ENCODE measurements around the gene GUCY2C.
A peak's percentile ranks its signal among the peaks of the same experiment; 100 is the strongest.

The GUCY2C gene

GRCh38 chr12:14710632-14711320, 14.4 kb upstream of the GUCY2C start:
- Histone ChIP-seq H3K27ac (ENCODE audit: low read depth, low read length) (no peak overlapping the region), H3K4me1 (ENCODE audit: control insufficient read depth, low read length) (peaks cover 12% of the 10 kb centered on the region)

GRCh38 chr12:14701809-14702568, 5.6 kb upstream of the GUCY2C start:
- Histone ChIP-seq H3F3A (ENCODE audit: control insufficient read depth, insufficient read depth) (no peaks in the 10 kb centered on the region), H3K36me3 (ENCODE audit: control insufficient read depth, low read length) (no peaks in the 10 kb centered on the region), H3K4me3 (ENCODE audit: low read length) (no peak overlapping the region), H3K4me1 (ENCODE audit: control insufficient read depth, low read length) (no peaks in the 10 kb centered on the region), H3K27ac (ENCODE audit: low read depth, low read length) (no peak overlapping the region), H3K9me3 (ENCODE audit: control insufficient read depth, insufficient read depth, low read length) (no peaks in the 10 kb centered on the region), H3K4me2 (ENCODE audit: low read length) (no peak overlapping the region), H4K20me1 (ENCODE audit: control insufficient read depth, insufficient read depth, low read depth, low read length) (no peaks in the 10 kb centered on the region), H3K79me2 (ENCODE audit: control insufficient read depth, low read length) (no peaks in the 10 kb centered on the region), H3K27me3 (ENCODE audit: control insufficient read depth, low read length) (no peaks in the 10 kb centered on the region), H3K9me2 (replicated peaks; ENCODE audit: control insufficient read depth, low read length) (no peaks in the 10 kb centered on the region)
- no peak for TF ChIP-seq EZH2phosphoT487 (IDR thresholded peaks at IDR 0.05; ENCODE audit: borderline replicate concordance, low read length)
- no peak for TF ChIP-seq CTCF (IDR thresholded peaks at IDR 0.05; ENCODE audit: low read depth, low read length, poor library complexity, severe bottlenecking)

More at GRCh38 chr12:14710632-14711320, 14.4 kb upstream of the GUCY2C start:
- Histone ChIP-seq H3K9me2 (replicated peaks; ENCODE audit: control insufficient read depth, low read length) (no peaks in the 10 kb centered on the region), H3K4me2 (ENCODE audit: low read length) (peak overlapping the region; percentile 24), H3K79me2 (ENCODE audit: control insufficient read depth, low read length) (no peaks in the 10 kb centered on the region), H3K9me3 (ENCODE audit: control insufficient read depth, insufficient read depth, low read length) (no peaks in the 10 kb centered on the region), H3K27me3 (ENCODE audit: control insufficient read depth, low read length) (no peaks in the 10 kb centered on the region), H3K4me3 (ENCODE audit: low read length) (no peak overlapping the region), H4K20me1 (ENCODE audit: control insufficient read depth, insufficient read depth, low read depth, low read length) (no peaks in the 10 kb centered on the region), H3K36me3 (ENCODE audit: control insufficient read depth, low read length) (no peaks in the 10 kb centered on the region), H3F3A (ENCODE audit: control insufficient read depth, insufficient read depth) (no peaks in the 10 kb centered on the region)
- TF ChIP-seq EZH2phosphoT487 (IDR thresholded peaks at IDR 0.05; ENCODE audit: borderline replicate concordance, low read length) (no peak), CTCF (IDR thresholded peaks at IDR 0.05; ENCODE audit: low read depth, low read length, poor library complexity, severe bottlenecking) (no peak)

GRCh38 chr12:14700935-14701334, 4.5 kb upstream of the GUCY2C start:
- Histone ChIP-seq H3K79me2 (ENCODE audit: control insufficient read depth, low read length) (no peaks in the 10 kb centered on the region), H3K36me3 (ENCODE audit: control insufficient read depth, low read length) (no peaks in the 10 kb centered on the region), H3K4me1 (ENCODE audit: control insufficient read depth, low read length) (no peaks in the 10 kb centered on the region), H3K27ac (ENCODE audit: low read depth, low read length) (no peak overlapping the region), H3K9me2 (replicated peaks; ENCODE audit: control insufficient read depth, low read length) (no peaks in the 10 kb centered on the region), H3K4me2 (ENCODE audit: low read length) (no peak overlapping the region), H3F3A (ENCODE audit: control insufficient read depth, insufficient read depth) (no peaks in the 10 kb centered on the region), H4K20me1 (ENCODE audit: control insufficient read depth, insufficient read depth, low read depth, low read length) (no peaks in the 10 kb centered on the region), H3K27me3 (ENCODE audit: control insufficient read depth, low read length) (no peaks in the 10 kb centered on the region), H3K4me3 (ENCODE audit: low read length) (no peak overlapping the region), H3K9me3 (ENCODE audit: control insufficient read depth, insufficient read depth, low read length) (no peaks in the 10 kb centered on the region)
- TF ChIP-seq CTCF (IDR thresholded peaks at IDR 0.05; ENCODE audit: low read depth, low read length, poor library complexity, severe bottlenecking), result no peak
- TF ChIP-seq EZH2phosphoT487 (IDR thresholded peaks at IDR 0.05; ENCODE audit: borderline replicate concordance, low read length), result no peak
